Measurements from ENCODE around the gene ARHGAP24.

- TF ChIP-seq POLR2AphosphoS5 (IDR thresholded peaks at IDR 0.05; ENCODE audit: low read depth, low read length) (no peak), CTCF (IDR thresholded peaks at IDR 0.05) (no peak), SIN3A (IDR thresholded peaks at IDR 0.05; ENCODE audit: borderline replicate concordance, insufficient read depth, low read depth, low read length) (no peak), REST (IDR thresholded peaks at IDR 0.05; ENCODE audit: insufficient read depth in 1 of 2, low read depth in 2 of 2, low read length in 1 of 2) (no peak)
Observed at GRCh38 chr4:85499573-85499972, 24.6 kb downstream of the ARHGAP24 start.
